ENCODE data around the gene ID1.
A peak's percentile ranks its signal among the peaks of the same experiment; 100 is the strongest.
"Not testable (repeated sequence)": the region's sequence is repeated elsewhere in the genome, so short reads cannot be mapped to it uniquely, and the experiment has no call there.

ID1 gene

DNA sequence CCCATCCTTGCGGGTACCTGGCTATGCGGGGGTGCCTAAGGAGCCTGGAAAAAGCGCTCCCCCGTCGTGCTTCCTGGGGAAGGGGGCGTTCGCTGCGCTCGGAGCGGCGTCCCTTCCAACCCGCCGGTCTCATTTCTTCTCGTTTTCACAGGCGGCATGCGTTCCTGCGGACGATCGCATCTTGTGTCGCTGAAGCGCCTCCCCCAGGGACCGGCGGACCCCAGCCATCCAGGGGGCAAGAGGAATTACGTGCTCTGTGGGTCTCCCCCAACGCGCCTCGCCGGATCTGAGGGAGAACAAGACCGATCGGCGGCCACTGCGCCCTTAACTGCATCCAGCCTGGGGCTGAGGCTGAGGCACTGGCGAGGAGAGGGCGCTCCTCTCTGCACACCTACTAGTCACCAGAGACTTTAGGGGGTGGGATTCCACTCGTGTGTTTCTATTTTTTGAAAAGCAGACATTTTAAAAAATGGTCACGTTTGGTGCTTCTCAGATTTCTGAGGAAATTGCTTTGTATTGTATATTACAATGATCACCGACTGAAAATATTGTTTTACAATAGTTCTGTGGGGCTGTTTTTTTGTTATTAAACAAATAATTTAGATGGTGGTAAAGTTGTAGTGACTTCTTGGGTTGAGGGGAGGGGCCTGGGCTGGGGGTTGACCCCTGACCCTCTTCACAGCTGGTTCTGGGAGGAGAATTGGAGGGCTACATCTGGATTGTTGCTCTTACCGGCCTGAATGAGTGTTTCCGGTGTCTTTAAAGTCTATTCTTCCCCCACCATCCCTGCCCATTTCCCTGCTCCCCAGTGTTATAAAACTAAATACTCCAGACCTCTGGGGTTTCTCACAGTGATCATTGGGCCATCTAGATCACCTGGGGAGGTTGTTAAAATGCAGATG, 1.1 kb downstream of the ID1 start:
- H3K9me3 ChIP-seq (ENCODE audit: control insufficient read depth, insufficient read depth, low read length), result no peaks in the 10 kb centered on the region
- no peaks in the 10 kb centered on the region for H3K27me3 ChIP-seq (ENCODE audit: control insufficient read depth, insufficient read depth, low read length)
- peak overlapping the region; percentile 94 for H3K9ac ChIP-seq (ENCODE audit: low read depth, low read length)
- H3K4me3 ChIP-seq (ENCODE audit: low read depth, low read length), result peak overlapping the region; percentile 98
- H3K36me3 ChIP-seq (ENCODE audit: control insufficient read depth, insufficient read depth, low read length), result peaks cover 9% of the 10 kb centered on the region
- peaks cover 23% of the 10 kb centered on the region for H3K4me1 ChIP-seq (ENCODE audit: control insufficient read depth, insufficient read depth, low read length)

DNA sequence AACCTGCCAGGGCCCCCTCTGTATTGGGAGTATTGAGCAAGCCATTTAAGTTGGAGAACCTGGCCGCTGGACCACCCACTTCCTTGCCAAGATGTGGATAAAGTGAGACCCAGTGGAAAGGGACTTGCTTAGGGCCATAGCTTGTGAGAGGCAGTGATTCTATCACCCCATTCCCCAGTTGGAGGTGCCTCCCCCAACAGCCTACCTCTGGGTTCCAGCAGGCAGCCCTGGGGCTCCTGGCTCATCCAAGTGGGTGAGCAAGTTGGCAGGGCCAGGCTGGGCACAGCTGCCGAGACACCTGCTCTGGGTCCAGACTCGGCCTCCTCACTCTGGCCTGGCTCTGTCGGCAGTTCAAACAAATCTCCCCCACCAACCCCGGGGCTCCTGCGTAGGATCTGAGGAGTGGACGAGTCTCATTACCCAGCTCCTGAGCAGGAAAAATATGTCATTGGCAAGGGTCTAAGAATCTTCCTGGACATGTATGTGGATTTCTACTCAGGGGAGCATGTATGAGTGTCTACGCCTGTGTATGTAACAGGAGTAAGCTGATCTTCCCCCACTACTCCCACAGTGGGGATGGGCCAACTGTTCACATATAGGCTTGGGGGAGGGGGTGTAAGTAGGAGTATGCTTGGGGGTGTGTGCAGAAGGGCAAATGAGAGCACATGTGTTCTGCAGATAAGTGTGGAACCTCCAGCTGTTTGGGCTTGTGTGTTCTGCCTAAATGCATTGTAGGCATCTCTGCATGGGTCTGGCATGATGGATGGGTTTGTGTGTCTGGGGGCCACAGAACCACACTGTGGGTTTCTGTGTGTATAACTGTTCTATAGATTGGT, 1.9 kb downstream of the ID1 start:
- peak overlapping the region; percentile 98 for H3K4me3 ChIP-seq (ENCODE audit: low read depth, low read length)
- H3K4me1 ChIP-seq (ENCODE audit: control insufficient read depth, insufficient read depth, low read length), result peaks cover 23% of the 10 kb centered on the region
- H3K36me3 ChIP-seq (ENCODE audit: control insufficient read depth, insufficient read depth, low read length), result peaks cover 9% of the 10 kb centered on the region
- H3K27me3 ChIP-seq (ENCODE audit: control insufficient read depth, insufficient read depth, low read length), result no peaks in the 10 kb centered on the region
- peak overlapping the region; percentile 94 for H3K9ac ChIP-seq (ENCODE audit: low read depth, low read length)
- no peaks in the 10 kb centered on the region for H3K9me3 ChIP-seq (ENCODE audit: control insufficient read depth, insufficient read depth, low read length)

DNA sequence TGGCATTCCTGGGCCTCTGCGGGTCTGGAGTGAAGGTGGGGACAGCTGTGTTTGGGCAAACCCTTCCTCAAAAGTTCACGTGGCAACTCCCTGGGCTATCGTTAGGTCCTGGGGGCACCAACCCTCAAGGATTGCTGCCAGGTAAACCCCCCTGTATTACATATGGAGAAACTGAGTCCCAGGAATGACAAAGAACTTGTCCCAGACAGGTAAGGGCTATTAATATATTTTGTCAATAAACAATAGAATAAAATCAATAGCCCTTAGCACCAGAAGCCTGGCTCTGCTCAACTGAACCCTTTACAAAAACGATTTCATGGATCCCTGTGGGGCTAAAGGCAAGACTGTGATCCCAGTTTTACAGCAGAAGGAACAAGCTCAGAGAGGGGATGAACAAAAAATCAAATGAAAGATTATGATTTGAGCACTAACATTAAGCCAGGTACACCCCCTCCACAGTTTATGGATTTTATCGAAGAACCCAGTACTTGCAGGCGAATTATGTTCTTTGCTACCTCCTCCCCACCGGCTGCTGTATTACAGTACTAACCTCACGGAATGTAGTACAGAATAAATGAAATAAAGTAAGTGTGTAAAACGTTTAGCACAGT, 2.7 kb downstream of the ID1 start:
- H3K9me3 ChIP-seq (ENCODE audit: control insufficient read depth, insufficient read depth, low read length), result no peaks in the 10 kb centered on the region
- H3K27me3 ChIP-seq (ENCODE audit: control insufficient read depth, insufficient read depth, low read length), result no peaks in the 10 kb centered on the region
- peaks cover 9% of the 10 kb centered on the region for H3K36me3 ChIP-seq (ENCODE audit: control insufficient read depth, insufficient read depth, low read length)
- peak overlapping the region; percentile 40 for H3K9ac ChIP-seq (ENCODE audit: low read depth, low read length)
- peaks cover 20% of the 10 kb centered on the region for H3K4me1 ChIP-seq (ENCODE audit: control insufficient read depth, insufficient read depth, low read length)
- peak overlapping the region; percentile 98 for H3K4me3 ChIP-seq (ENCODE audit: low read depth, low read length)

DNA sequence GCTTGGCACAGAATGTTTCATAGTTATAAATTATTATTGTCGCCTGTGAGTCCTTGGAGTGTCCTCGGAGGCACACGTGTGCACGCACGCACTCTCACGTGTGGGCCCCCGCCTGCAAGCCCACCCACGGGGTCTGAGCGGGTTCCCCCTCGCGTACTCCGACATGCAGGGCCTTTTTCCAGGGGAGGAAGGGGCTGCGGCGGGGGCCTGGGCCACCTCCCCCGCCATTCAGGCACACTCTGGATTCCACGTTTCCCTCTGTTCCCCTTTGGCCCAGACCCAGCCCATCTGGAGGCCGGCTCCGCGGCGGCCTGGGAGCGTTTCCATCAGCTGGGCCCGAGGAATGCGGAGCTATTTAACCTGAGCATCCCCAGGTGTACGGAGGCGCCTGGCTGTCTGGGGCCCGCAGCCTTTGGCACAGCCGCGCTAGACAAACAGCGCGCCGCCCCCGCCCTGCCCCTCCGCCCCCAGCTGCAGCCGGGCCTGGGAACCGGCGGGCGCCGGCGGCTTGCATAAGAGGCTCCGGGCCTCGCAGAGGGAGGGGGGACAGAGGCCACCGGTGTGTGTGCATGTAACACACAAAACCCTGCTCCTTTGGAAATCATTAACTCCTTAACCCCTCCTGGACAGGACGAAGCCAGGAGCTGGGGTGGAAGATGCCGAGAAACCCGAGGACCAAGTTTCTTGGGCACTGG, 3.3 kb downstream of the ID1 start:
- peaks cover 18% of the 10 kb centered on the region for H3K4me1 ChIP-seq (ENCODE audit: control insufficient read depth, insufficient read depth, low read length)
- no peaks in the 10 kb centered on the region for H3K9me3 ChIP-seq (ENCODE audit: control insufficient read depth, insufficient read depth, low read length)
- H3K9ac ChIP-seq (ENCODE audit: low read depth, low read length), result peak overlapping the region; percentile 40
- peaks cover 9% of the 10 kb centered on the region for H3K36me3 ChIP-seq (ENCODE audit: control insufficient read depth, insufficient read depth, low read length)
- H3K27me3 ChIP-seq (ENCODE audit: control insufficient read depth, insufficient read depth, low read length), result no peaks in the 10 kb centered on the region
- peak overlapping the region; percentile 38 for H3K4me3 ChIP-seq (ENCODE audit: low read depth, low read length)

DNA sequence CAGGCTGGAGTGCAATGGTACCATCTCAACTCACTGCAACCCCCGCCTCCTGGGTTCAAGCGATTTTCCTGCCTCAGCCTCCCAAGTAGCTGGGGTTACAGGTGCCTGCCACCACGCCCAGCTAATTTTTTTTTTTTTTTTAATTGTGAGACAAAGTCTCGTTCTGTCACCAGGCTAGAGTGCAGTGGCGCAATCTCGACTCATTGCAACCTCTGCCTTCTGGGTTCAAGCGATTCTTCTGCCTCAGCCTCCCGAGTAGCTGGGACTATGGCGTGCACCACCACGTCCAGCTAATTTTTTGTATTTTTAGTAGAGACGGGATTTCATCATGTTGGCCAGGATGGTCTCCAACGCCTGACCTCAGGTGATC, 7.2 kb downstream of the ID1 start:
- not testable (repeated sequence) for H3K9me3 ChIP-seq (ENCODE audit: control insufficient read depth, insufficient read depth, low read length); H3K9ac ChIP-seq (ENCODE audit: low read depth, low read length); H3K36me3 ChIP-seq (ENCODE audit: control insufficient read depth, insufficient read depth, low read length); H3K4me3 ChIP-seq (ENCODE audit: low read depth, low read length); H3K27me3 ChIP-seq (ENCODE audit: control insufficient read depth, insufficient read depth, low read length)
- H3K4me1 ChIP-seq (ENCODE audit: control insufficient read depth, insufficient read depth, low read length), result peaks cover 12% of the 10 kb centered on the region

DNA sequence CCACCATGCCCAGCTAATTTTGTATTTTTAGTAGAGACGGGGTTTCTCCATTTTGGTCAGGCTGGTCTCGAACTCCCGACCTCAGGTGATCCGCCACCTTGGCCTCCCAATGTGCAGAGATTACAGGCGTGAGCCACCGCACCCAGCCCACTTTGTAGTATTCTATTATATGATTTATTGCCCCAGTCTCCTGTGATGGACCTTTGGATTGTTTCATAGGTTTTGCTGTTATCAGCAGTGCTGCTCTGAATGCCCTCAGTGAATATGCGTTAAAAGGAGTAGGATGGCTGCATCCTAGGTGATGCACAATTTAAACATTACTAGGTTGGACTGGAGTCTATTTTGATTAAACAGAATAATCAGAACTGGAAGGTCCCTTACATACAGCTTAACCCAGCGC, 10.3 kb downstream of the ID1 start:
- Histone ChIP-seq H3K9ac (ENCODE audit: low read depth, low read length) (no peak overlapping the region), H3K36me3 (ENCODE audit: control insufficient read depth, insufficient read depth, low read length) (no peaks in the 10 kb centered on the region), H3K9me3 (ENCODE audit: control insufficient read depth, insufficient read depth, low read length) (no peaks in the 10 kb centered on the region), H3K4me1 (ENCODE audit: control insufficient read depth, insufficient read depth, low read length) (no peaks in the 10 kb centered on the region), H3K27me3 (ENCODE audit: control insufficient read depth, insufficient read depth, low read length) (no peaks in the 10 kb centered on the region), H3K4me3 (ENCODE audit: low read depth, low read length) (no peak overlapping the region)

DNA sequence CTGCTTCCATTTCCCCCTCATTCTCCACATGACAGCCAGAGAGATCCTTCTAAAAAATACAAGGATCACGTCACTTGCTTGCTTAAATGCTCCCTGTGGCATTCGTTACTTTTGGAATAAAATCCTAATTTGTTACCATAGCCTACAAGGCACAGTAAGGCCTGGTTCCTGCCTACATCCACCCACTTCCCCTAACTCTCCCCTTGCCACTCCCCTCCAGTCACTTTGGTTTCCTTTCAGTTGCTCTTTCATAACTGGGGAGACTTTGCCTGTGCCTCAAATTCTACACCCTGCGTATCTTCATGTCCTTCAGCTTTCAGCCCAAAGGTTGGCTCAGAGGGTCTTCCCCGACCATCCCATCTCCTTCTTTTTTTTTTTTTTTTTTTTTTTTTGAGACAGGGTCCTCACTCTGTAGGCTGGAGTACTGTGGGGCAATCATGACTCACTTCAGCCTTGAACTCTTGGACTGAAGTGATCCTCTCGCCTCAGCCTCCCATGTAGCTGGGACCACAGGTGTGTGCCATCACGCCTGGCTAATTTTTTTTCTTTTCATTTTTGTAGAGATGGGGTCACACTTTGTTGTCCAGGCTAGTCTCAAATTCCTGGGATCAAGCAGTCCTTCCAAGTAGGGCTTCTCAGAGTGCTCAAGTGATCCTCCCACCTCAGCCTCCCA, 12.5 kb downstream of the ID1 start:
- Histone ChIP-seq H3K9me3 (ENCODE audit: control insufficient read depth, insufficient read depth, low read length) (no peaks in the 10 kb centered on the region), H3K9ac (ENCODE audit: low read depth, low read length) (no peak overlapping the region), H3K36me3 (ENCODE audit: control insufficient read depth, insufficient read depth, low read length) (no peaks in the 10 kb centered on the region), H3K27me3 (ENCODE audit: control insufficient read depth, insufficient read depth, low read length) (no peaks in the 10 kb centered on the region), H3K4me1 (ENCODE audit: control insufficient read depth, insufficient read depth, low read length) (no peaks in the 10 kb centered on the region), H3K4me3 (ENCODE audit: low read depth, low read length) (no peak overlapping the region)

DNA sequence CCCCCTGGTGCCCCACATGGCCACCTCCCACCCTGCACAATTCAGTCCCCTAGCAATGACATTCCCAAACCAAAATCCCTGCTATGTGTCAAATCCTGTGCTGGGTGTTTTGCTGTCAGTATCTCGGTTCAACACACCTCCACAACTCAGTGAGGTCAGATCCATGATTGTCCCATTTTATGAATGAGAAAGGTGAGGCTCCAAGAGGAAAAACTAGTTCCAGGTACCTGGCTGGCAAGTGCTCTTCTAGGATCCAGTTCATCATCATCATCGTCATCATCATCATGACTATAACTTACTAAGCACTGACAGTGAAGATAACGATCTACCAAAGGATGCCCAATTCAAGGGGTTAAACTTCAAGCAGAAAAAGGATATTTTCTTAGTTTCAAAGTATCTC, 15.2 kb downstream of the ID1 start:
- H3K9me3 ChIP-seq (ENCODE audit: control insufficient read depth, insufficient read depth, low read length), result no peaks in the 10 kb centered on the region
- no peak overlapping the region for H3K4me3 ChIP-seq (ENCODE audit: low read depth, low read length)
- H3K36me3 ChIP-seq (ENCODE audit: control insufficient read depth, insufficient read depth, low read length), result no peaks in the 10 kb centered on the region
- no peaks in the 10 kb centered on the region for H3K4me1 ChIP-seq (ENCODE audit: control insufficient read depth, insufficient read depth, low read length)
- no peak overlapping the region for H3K9ac ChIP-seq (ENCODE audit: low read depth, low read length)
- H3K27me3 ChIP-seq (ENCODE audit: control insufficient read depth, insufficient read depth, low read length), result no peaks in the 10 kb centered on the region

DNA sequence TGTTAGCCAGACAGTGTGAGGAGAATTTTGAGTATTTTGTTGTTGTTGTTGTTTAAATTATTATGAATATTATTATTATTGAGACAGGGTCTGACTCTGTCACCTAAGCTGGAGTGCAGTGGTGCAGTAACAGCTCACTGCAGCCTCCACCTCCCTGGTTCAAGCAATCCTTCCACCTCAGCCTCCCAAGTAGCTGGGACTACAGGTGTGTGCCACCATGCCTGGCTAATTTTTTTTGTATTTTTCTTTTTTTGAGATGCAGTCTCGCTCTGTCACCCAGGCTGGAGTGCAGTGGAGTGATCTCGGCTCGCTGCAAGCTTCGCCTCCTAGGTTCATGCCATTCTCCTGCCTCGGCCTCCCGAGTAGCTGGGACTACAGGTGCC, 18.0 kb downstream of the ID1 start:
- not testable (repeated sequence) for H3K9ac ChIP-seq (ENCODE audit: low read depth, low read length); H3K27me3 ChIP-seq (ENCODE audit: control insufficient read depth, insufficient read depth, low read length); H3K36me3 ChIP-seq (ENCODE audit: control insufficient read depth, insufficient read depth, low read length); H3K4me1 ChIP-seq (ENCODE audit: control insufficient read depth, insufficient read depth, low read length); H3K4me3 ChIP-seq (ENCODE audit: low read depth, low read length); H3K9me3 ChIP-seq (ENCODE audit: control insufficient read depth, insufficient read depth, low read length)

DNA sequence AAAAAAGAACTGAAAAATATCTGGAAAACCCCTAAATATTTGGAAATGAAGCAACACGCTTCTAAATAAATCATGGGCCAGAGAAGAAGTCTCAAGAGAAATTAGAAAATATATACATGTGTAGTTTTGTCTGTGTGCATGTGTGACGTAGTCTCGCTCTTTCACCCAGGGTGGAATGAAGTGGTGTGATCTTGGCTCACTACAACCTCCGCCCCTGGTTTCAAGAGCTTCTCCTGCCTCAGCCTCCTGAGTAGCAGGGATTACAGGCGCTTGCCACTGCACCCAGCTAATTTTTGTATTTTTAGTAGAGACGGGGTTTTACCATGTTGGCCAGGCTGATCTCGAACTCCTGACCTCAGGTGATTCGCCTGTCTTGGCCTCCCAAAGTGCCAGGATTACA, 21.4 kb downstream of the ID1 start:
- H3K4me3 ChIP-seq (ENCODE audit: low read depth, low read length); H3K36me3 ChIP-seq (ENCODE audit: control insufficient read depth, insufficient read depth, low read length); H3K9ac ChIP-seq (ENCODE audit: low read depth, low read length); H3K4me1 ChIP-seq (ENCODE audit: control insufficient read depth, insufficient read depth, low read length); H3K9me3 ChIP-seq (ENCODE audit: control insufficient read depth, insufficient read depth, low read length); H3K27me3 ChIP-seq (ENCODE audit: control insufficient read depth, insufficient read depth, low read length): not testable (repeated sequence)

DNA sequence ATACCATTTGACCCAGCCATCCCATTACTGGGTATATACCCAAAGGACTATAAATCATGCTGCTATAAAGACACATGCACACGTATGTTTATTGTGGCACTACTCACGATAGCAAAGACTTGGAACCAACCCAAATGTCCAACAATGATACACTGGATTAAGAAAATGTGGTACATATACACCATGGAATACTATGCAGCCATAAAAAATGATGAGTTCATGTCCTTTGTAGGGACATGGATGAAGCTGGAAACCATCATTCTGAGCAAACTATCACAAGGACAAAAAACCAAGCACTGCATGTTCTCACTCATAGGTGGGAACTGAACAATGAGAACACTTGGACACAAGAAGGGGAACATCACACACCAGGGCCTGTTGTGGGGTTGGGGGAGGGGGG, 23.0 kb downstream of the ID1 start:
- not testable (repeated sequence) for H3K27me3 ChIP-seq (ENCODE audit: control insufficient read depth, insufficient read depth, low read length); H3K9ac ChIP-seq (ENCODE audit: low read depth, low read length); H3K9me3 ChIP-seq (ENCODE audit: control insufficient read depth, insufficient read depth, low read length); H3K36me3 ChIP-seq (ENCODE audit: control insufficient read depth, insufficient read depth, low read length); H3K4me1 ChIP-seq (ENCODE audit: control insufficient read depth, insufficient read depth, low read length); H3K4me3 ChIP-seq (ENCODE audit: low read depth, low read length)
